GM21360 (cell line): ENCODE results near the gene EPYC.

Experiments used
- ATAC-seq: cut with Tn5 transposase; IDR thresholded peaks from one replicate; pipeline ENCODE4 v1.9.1; 2021; ENCODE audit warnings: mild to moderate bottlenecking, moderate library complexity; ENCODE audit not compliant: unreplicated experiment

EPYC gene

GRCh38 chr12:90959032-90959431 is 45.7 kb downstream of the EPYC start:
- no peak for ATAC-seq

GRCh38 chr12:90958347-90958746 is 46.4 kb downstream of the EPYC start:
- ATAC-seq: no peak

GRCh38 chr12:90954921-90955320 is 49.9 kb downstream of the EPYC start, which contains the start of gene CCER1:
Gene CCER1, minus strand, starts transcription at chr12:90955176. Its CDS starts 434 bp downstream, at chr12:90954742.
- ATAC-seq: no peak

GRCh38 chr12:90954428-90954827 is 50.3 kb downstream of the EPYC start:
- ATAC-seq: no peak

- peak; percentile 91 for ATAC-seq
Measured at GRCh38 chr12:90953956-90954421, 50.8 kb downstream of the EPYC start.

GRCh38 chr12:90951432-90952105 is 53.2 kb downstream of the EPYC start:
- no peak for ATAC-seq

GRCh38 chr12:90947869-90948268 is 56.9 kb downstream of the EPYC start:
- no peak for ATAC-seq

GRCh38 chr12:90945070-90945649 is 59.6 kb downstream of the EPYC start:
- peak; percentile 81 for ATAC-seq

GRCh38 chr12:90943255-90943654 is 61.5 kb downstream of the EPYC start:
- no peak for ATAC-seq

- ATAC-seq: peak; percentile 84
Measured at GRCh38 chr12:90940872-90941499, 63.8 kb downstream of the EPYC start.

- no peak for ATAC-seq
Measured at GRCh38 chr12:90939382-90939781, 65.4 kb downstream of the EPYC start.

GRCh38 chr12:90938451-90938850 is 66.3 kb downstream of the EPYC start:
- no peak for ATAC-seq

GRCh38 chr12:90937651-90938050 is 67.1 kb downstream of the EPYC start:
- ATAC-seq: no peak

- no peak for ATAC-seq
Measured at GRCh38 chr12:90936230-90937005, 68.4 kb downstream of the EPYC start.

- ATAC-seq: no peak
Measured at GRCh38 chr12:90925562-90925961, 79.2 kb downstream of the EPYC start.

- no peak for ATAC-seq
Measured at GRCh38 chr12:90924406-90924805, 80.4 kb downstream of the EPYC start.

GRCh38 chr12:90922145-90922627 is 82.6 kb downstream of the EPYC start:
- ATAC-seq: no peak

- no peak for ATAC-seq
Measured at GRCh38 chr12:90921536-90921935, 83.2 kb downstream of the EPYC start.

- ATAC-seq: no peak
Measured at GRCh38 chr12:90920222-90920621, 84.5 kb downstream of the EPYC start.

GRCh38 chr12:90917431-90917830 is 87.3 kb downstream of the EPYC start:
- no peak for ATAC-seq

- ATAC-seq: no peak
Measured at GRCh38 chr12:90916516-90916915, 88.3 kb downstream of the EPYC start.
